ENCODE measurements around the gene ERP44. TPM values are rescaled to one million over a fixed set of nuclear protein-coding genes. Genes with fewer than 3 reads are reported as not detected.
A peak's percentile ranks its signal among the peaks of the same experiment; 100 is the strongest.

The ERP44 gene
- total RNA-seq, 3 donors from 2014 or later (not counting 1 experiment from before 2014, with no cell fraction given), result 14.2 to 15.4 (median 15.1) TPM

- Mint-ChIP-seq H3K36me3 (no peaks in the 10 kb centered on the region), H3K27ac (no peak overlapping the region), H3K4me3 (no peak overlapping the region), H3K4me1 (peaks cover 63 to 66% of the 10 kb centered on the region in 2 donors), H3K9me3 (no peaks in the 10 kb centered on the region), H3K27me3 (ENCODE audit: low read depth in 2 of 2) (no peaks in the 10 kb centered on the region)
- Histone ChIP-seq H3K4me1 (ENCODE audit: control insufficient read depth, insufficient read depth, low read length) (peaks cover 3% of the 10 kb centered on the region), H3K9me3 (ENCODE audit: control insufficient read depth, insufficient read depth, low read length) (no peaks in the 10 kb centered on the region), H3K4me3 (ENCODE audit: low read length) (no peak overlapping the region), H3K27ac (ENCODE audit: low read length) (no peak overlapping the region), H3K27me3 (ENCODE audit: control insufficient read depth, insufficient read depth, low read length) (no peaks in the 10 kb centered on the region), H3K36me3 (ENCODE audit: control insufficient read depth, insufficient read depth, low read length) (no peaks in the 10 kb centered on the region)
- TF ChIP-seq, protein P1, sequence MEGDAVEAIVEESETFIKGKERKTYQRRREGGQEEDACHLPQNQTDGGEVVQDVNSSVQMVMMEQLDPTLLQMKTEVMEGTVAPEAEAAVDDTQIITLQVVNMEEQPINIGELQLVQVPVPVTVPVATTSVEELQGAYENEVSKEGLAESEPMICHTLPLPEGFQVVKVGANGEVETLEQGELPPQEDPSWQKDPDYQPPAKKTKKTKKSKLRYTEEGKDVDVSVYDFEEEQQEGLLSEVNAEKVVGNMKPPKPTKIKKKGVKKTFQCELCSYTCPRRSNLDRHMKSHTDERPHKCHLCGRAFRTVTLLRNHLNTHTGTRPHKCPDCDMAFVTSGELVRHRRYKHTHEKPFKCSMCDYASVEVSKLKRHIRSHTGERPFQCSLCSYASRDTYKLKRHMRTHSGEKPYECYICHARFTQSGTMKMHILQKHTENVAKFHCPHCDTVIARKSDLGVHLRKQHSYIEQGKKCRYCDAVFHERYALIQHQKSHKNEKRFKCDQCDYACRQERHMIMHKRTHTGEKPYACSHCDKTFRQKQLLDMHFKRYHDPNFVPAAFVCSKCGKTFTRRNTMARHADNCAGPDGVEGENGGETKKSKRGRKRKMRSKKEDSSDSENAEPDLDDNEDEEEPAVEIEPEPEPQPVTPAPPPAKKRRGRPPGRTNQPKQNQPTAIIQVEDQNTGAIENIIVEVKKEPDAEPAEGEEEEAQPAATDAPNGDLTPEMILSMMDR (IDR thresholded peaks at IDR 0.05), result no peak
- intact Hi-C loops (cut with micrococcal nuclease), result no loop called here
- no peak for ATAC-seq
- no peak for DNase-seq
- WGBS (ENCODE audit: insufficient coverage), result no CpG with 5 or more reads among the region's 1 CpG
Observed at GRCh38 chr9:100090880-100091279, 7.9 kb downstream of the ERP44 start.

GRCh38 chr9:100088202-100088601, 10.6 kb downstream of the ERP44 start:
- TF ChIP-seq, protein P1 (IDR thresholded peaks at IDR 0.05), result no peak
- peak overlapping the region; percentile 85 for H3K4me3 Mint-ChIP-seq
- no peaks in the 10 kb centered on the region for H3K27me3 Mint-ChIP-seq (ENCODE audit: low read depth in 2 of 2)
- DNase-seq (no peak), ATAC-seq (no peak)
- intact Hi-C loops (cut with micrococcal nuclease), result loop anchor here (10.0 kb wide), 1 partner anchor 267 kb away; the partner anchor contains the start of gene TEX10
- Histone ChIP-seq H3K4me1 (ENCODE audit: control insufficient read depth, insufficient read depth, low read length) (peaks cover 3% of the 10 kb centered on the region), H3K9me3 (ENCODE audit: control insufficient read depth, insufficient read depth, low read length) (no peaks in the 10 kb centered on the region), H3K4me3 (ENCODE audit: low read length) (no peak overlapping the region), H3K27me3 (ENCODE audit: control insufficient read depth, insufficient read depth, low read length) (no peaks in the 10 kb centered on the region), H3K27ac (ENCODE audit: low read length) (no peak overlapping the region), H3K36me3 (ENCODE audit: control insufficient read depth, insufficient read depth, low read length) (no peaks in the 10 kb centered on the region)
- no peaks in the 10 kb centered on the region for H3K9me3 Mint-ChIP-seq
- H3K36me3 Mint-ChIP-seq, result no peaks in the 10 kb centered on the region
- 76% methylated on average over 4 of the region's 4 CpGs for WGBS (ENCODE audit: insufficient coverage)
- H3K4me1 Mint-ChIP-seq, result peaks cover 64 to 68% of the 10 kb centered on the region in 2 donors
- H3K27ac Mint-ChIP-seq, result peak overlapping the region; percentile 74 to 84

GRCh38 chr9:100087218-100087617, 11.6 kb downstream of the ERP44 start:
- Mint-ChIP-seq H3K27ac (peak overlapping the region; percentile 74 to 84), H3K27me3 (ENCODE audit: low read depth in 2 of 2) (no peaks in the 10 kb centered on the region), H3K4me1 (peaks cover 67 to 68% of the 10 kb centered on the region in 2 donors), H3K9me3 (no peaks in the 10 kb centered on the region), H3K4me3 (peak overlapping the region; percentile 85), H3K36me3 (no peaks in the 10 kb centered on the region)
- peak in 1 of 2 donors; percentile 41 for DNase-seq
- intact Hi-C loops (cut with micrococcal nuclease), result loop anchor here (10.0 kb wide), 1 partner anchor 268 kb away; the partner anchor contains the start of gene TEX10
- peak in 2 of 3 donors; percentile 48 to 50 for ATAC-seq
- no peaks in the 10 kb centered on the region for H3K36me3 ChIP-seq (ENCODE audit: control insufficient read depth, insufficient read depth, low read length)
- TF ChIP-seq, protein P1 (IDR thresholded peaks at IDR 0.05), result no peak
- 33% methylated on average over 1 of the region's 1 CpG for WGBS (ENCODE audit: insufficient coverage)
- H3K4me3 ChIP-seq (ENCODE audit: low read length), result no peak overlapping the region
- no peak overlapping the region for H3K27ac ChIP-seq (ENCODE audit: low read length)
- no peaks in the 10 kb centered on the region for H3K27me3 ChIP-seq (ENCODE audit: control insufficient read depth, insufficient read depth, low read length)
- no peaks in the 10 kb centered on the region for H3K9me3 ChIP-seq (ENCODE audit: control insufficient read depth, insufficient read depth, low read length)
- H3K4me1 ChIP-seq (ENCODE audit: control insufficient read depth, insufficient read depth, low read length), result peaks cover 3% of the 10 kb centered on the region

- no peaks in the 10 kb centered on the region for H3K36me3 Mint-ChIP-seq
- ATAC-seq, result no peak
- H3K4me3 ChIP-seq (ENCODE audit: low read length), result no peak overlapping the region
- no peaks in the 10 kb centered on the region for H3K36me3 ChIP-seq (ENCODE audit: control insufficient read depth, insufficient read depth, low read length)
- TF ChIP-seq, protein P1 (IDR thresholded peaks at IDR 0.05), result no peak
- peak overlapping the region; percentile 0 to 8 for H3K27ac Mint-ChIP-seq
- WGBS (ENCODE audit: insufficient coverage), result 48% methylated on average over 1 of the region's 3 CpGs
- peaks cover 67 to 68% of the 10 kb centered on the region in 2 donors for H3K4me1 Mint-ChIP-seq
- H3K9me3 Mint-ChIP-seq, result no peaks in the 10 kb centered on the region
- peaks cover 3% of the 10 kb centered on the region for H3K4me1 ChIP-seq (ENCODE audit: control insufficient read depth, insufficient read depth, low read length)
- no peak overlapping the region for H3K4me3 Mint-ChIP-seq
- H3K27me3 Mint-ChIP-seq (ENCODE audit: low read depth in 2 of 2), result no peaks in the 10 kb centered on the region
- no peaks in the 10 kb centered on the region for H3K9me3 ChIP-seq (ENCODE audit: control insufficient read depth, insufficient read depth, low read length)
- intact Hi-C loops (cut with micrococcal nuclease), result loop anchor here (10.0 kb wide), 1 partner anchor 269 kb away; the partner anchor contains the start of gene TEX10
- no peaks in the 10 kb centered on the region for H3K27me3 ChIP-seq (ENCODE audit: control insufficient read depth, insufficient read depth, low read length)
- H3K27ac ChIP-seq (ENCODE audit: low read length), result no peak overlapping the region
- no peak for DNase-seq
Observed at GRCh38 chr9:100086097-100086635, 12.6 kb downstream of the ERP44 start.
